Tibial nerve (tissue), 4 donors: Measurements from ENCODE around the gene SLC30A7. TPM values are rescaled to one million over a fixed set of nuclear protein-coding genes. Genes with fewer than 3 reads are reported as not detected.

Experiments
- DNase-seq, 2 donors: peaks; one replicate each; pipeline ENCODE4 v3.0.0-alpha.2; 2019; ENCODE audit warnings: low spot score in 2 of 2
- H3K27ac ChIP-seq, 4 donors: fragments of 200-600 bp; sonication (generic) in 3 of 4; one replicate each; pipeline ENCODE4 v1.5.1; 2017 to 2019; ENCODE audit warnings: mild to moderate bottlenecking in 1 of 4
- H3K27me3 ChIP-seq, 2 donors: fragments of 200-600 bp; sonication (generic) in 1 of 2; one replicate each; pipeline versions ENCODE4 v1.5.1 to v1.6.0; 2017 to 2019
- H3K36me3 ChIP-seq, 3 donors: fragments of 200-600 bp; sonication (generic); one replicate each; pipeline ENCODE4 v1.5.1; 2018 to 2019
- H3K4me1 ChIP-seq, 4 donors: fragments of 200-600 bp; sonication (generic) in 3 of 4; one replicate each; pipeline ENCODE4 v1.5.1; 2017 to 2019
- H3K4me3 ChIP-seq, 4 donors: fragments of 200-600 bp; sonication (generic) in 3 of 4; one replicate each; pipeline ENCODE4 v1.5.1; 2017 to 2019; ENCODE audit warnings: mild to moderate bottlenecking in 1 of 4, moderate library complexity in 1 of 4
- H3K9me3 ChIP-seq, 4 donors: fragments of 200-600 bp; sonication (generic) in 3 of 4; one replicate each; pipeline ENCODE4 v1.5.1; 2017 to 2019
- EP300 ChIP-seq, 2 donors: sonication (generic); formaldehyde crosslinking; IDR thresholded peaks; one replicate each; pipeline ENCODE4 v1.6.1; 2017; ENCODE audit warnings: antibody characterized with exemption in 2 of 2, mild to moderate bottlenecking in 1 of 2
- POLR2A ChIP-seq, 2 donors: fragments of 450-650 bp; IDR thresholded peaks; one replicate each; pipeline ENCODE4 v1.6.1; 2017; ENCODE audit warnings: antibody characterized with exemption in 2 of 2, mild to moderate bottlenecking in 2 of 2, moderate library complexity in 2 of 2
- WGBS, 2 donors: methylation state at CpG; one replicate each; pipeline ENCODE4 v1.1.5; 2018; 5-methylcytosine and 5-hydroxymethylcytosine counted together
- total RNA-seq, 4 donors: library from RNA; depleted of rRNA; stranded (reverse); fragments of >200 nt; gene quantifications; one replicate each; pipeline ENCODE4 v1.1.0, GENCODE V29; 2016
- TF ChIP-seq, protein P1 (sequence below), 5 experiments: fragments of 200-600 bp in 3 of 5; fragments of 450-650 bp in 2 of 5; sonication (generic) in 3 of 5; IDR thresholded peaks; one replicate each; pipeline ENCODE4 v1.5.1; 2016 to 2019; ENCODE audit warnings: antibody characterized with exemption in 5 of 5, mild to moderate bottlenecking in 3 of 5, moderate library complexity in 2 of 5

Gene SLC30A7
- total RNA-seq, 4 donors from 2014 or later: 14.4 to 28.8 (median 17.7) TPM

DNA sequence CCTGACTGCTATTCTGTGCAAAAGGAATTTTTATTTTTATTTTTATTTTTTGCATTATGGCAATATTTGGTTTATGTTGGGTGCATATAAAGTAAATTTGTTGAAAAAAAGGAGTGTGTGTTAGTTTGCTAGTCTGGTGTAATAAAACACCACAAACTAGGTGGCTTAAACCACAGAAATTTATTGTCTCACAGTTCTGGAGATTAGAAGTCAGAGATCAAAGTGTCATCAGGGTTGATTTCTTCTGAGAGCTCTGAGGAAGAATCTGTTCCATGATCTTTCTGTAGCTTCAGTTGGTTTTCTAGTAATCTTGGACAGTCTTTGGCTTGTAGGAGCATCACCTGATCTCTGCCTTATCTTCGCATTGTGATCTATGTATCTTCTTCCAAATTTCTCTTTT, 6.5 kb downstream of the SLC30A7 start:
- DNase-seq: no peak
- WGBS, 2 donors: 86 to 97% methylated on average over 1 of the region's 1 CpG
- no peaks in the 10 kb centered on the region for H3K9me3 ChIP-seq
- no peak for TF ChIP-seq EP300 (IDR thresholded peaks at IDR 0.05)
- TF ChIP-seq POLR2A (IDR thresholded peaks at IDR 0.05): no peak
- TF ChIP-seq, protein P1, sequence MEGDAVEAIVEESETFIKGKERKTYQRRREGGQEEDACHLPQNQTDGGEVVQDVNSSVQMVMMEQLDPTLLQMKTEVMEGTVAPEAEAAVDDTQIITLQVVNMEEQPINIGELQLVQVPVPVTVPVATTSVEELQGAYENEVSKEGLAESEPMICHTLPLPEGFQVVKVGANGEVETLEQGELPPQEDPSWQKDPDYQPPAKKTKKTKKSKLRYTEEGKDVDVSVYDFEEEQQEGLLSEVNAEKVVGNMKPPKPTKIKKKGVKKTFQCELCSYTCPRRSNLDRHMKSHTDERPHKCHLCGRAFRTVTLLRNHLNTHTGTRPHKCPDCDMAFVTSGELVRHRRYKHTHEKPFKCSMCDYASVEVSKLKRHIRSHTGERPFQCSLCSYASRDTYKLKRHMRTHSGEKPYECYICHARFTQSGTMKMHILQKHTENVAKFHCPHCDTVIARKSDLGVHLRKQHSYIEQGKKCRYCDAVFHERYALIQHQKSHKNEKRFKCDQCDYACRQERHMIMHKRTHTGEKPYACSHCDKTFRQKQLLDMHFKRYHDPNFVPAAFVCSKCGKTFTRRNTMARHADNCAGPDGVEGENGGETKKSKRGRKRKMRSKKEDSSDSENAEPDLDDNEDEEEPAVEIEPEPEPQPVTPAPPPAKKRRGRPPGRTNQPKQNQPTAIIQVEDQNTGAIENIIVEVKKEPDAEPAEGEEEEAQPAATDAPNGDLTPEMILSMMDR (IDR thresholded peaks at IDR 0.05): no peak
- no peaks in the 10 kb centered on the region for H3K27me3 ChIP-seq
- H3K4me1 ChIP-seq: peaks cover 0 to 14% (median 7%) of the 10 kb centered on the region in 4 donors
- H3K36me3 ChIP-seq: peaks cover 0 to 53% (median 0%) of the 10 kb centered on the region in 3 donors
- H3K4me3 ChIP-seq: no peak overlapping the region
- H3K27ac ChIP-seq: no peak overlapping the region

DNA sequence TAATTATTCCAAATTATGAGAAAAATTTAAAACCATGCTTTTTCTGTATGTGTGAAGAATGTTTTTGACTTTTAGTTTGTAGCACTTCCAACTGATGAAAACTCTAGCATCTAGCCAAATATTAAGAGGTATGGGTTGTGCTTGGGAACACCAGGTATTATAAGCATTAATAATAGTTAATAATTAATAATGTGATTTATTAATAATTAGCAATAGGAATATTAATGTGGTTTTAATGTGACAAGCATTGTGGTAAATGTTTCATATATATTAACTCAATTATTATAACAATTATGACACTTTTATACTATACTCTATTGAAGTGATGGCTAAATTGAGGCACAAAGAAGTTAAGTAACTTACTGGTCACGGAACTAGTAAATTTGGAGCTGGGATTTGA, 7.9 kb downstream of the SLC30A7 start:
- no peak for TF ChIP-seq EP300 (IDR thresholded peaks at IDR 0.05)
- TF ChIP-seq, protein P1 (IDR thresholded peaks at IDR 0.05): no peak
- no peak for TF ChIP-seq POLR2A (IDR thresholded peaks at IDR 0.05)
- WGBS, 2 donors: 97 to 98% methylated on average over 1 of the region's 1 CpG
- no peaks in the 10 kb centered on the region for H3K4me1 ChIP-seq
- H3K9me3 ChIP-seq: no peaks in the 10 kb centered on the region
- no peak overlapping the region for H3K27ac ChIP-seq
- H3K27me3 ChIP-seq: no peaks in the 10 kb centered on the region
- no peak for DNase-seq
- peaks cover 0 to 66% (median 0%) of the 10 kb centered on the region in 3 donors for H3K36me3 ChIP-seq
- no peak overlapping the region for H3K4me3 ChIP-seq

DNA sequence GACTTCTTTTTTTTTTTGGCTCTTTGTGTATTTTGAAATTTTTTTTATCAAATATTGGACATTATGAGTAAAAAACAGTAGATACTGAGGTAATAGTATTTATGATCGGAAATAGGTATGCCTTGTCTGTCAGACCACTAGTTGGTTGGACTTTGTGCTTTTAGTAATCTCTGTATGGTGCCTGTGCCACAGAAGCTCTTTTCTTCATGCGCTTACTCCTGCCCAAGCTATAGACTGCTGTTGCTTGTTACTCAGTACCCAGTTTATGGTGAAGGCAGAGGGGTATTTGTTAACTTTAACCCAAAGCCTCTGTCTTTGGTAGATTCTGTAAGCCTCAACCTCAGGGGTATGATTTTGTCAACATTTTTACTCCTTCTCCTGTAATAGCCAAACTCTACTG, 8.6 kb downstream of the SLC30A7 start:
- WGBS, 2 donors: 96 to 98% methylated on average over 2 of the region's 2 CpGs
- H3K27ac ChIP-seq: no peak overlapping the region
- no peaks in the 10 kb centered on the region for H3K4me1 ChIP-seq
- TF ChIP-seq POLR2A (IDR thresholded peaks at IDR 0.05): no peak
- TF ChIP-seq, protein P1 (IDR thresholded peaks at IDR 0.05): no peak
- no peak for TF ChIP-seq EP300 (IDR thresholded peaks at IDR 0.05)
- H3K9me3 ChIP-seq: no peaks in the 10 kb centered on the region
- peaks cover 0 to 73% (median 0%) of the 10 kb centered on the region in 3 donors for H3K36me3 ChIP-seq
- H3K27me3 ChIP-seq: no peaks in the 10 kb centered on the region
- DNase-seq: no peak
- H3K4me3 ChIP-seq: no peak overlapping the region

DNA sequence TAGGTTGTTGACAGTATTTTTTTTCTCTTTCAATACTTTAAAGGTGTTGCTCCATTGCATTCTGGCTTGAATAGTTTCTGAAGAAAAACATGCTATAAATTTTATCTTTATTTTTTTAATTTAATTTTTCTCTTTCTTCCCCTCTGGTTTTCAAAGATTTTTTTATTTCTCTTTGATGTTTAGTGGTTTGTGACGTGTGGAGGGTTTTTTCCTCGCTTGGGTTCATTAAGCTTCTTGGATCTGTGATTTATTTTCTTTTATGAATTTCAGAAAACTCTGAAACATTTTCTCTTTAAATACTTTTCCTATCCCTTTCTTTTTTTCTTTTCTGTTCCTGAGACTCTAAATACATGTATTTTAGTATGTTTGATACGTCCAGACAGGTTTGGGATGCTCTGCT, 9.3 kb downstream of the SLC30A7 start:
- Histone ChIP-seq H3K27me3 (no peaks in the 10 kb centered on the region), H3K4me3 (no peak overlapping the region), H3K27ac (no peak overlapping the region), H3K4me1 (no peaks in the 10 kb centered on the region), H3K9me3 (no peaks in the 10 kb centered on the region), H3K36me3 (peaks cover 0 to 79% (median 0%) of the 10 kb centered on the region in 3 donors)
- DNase-seq: no peak
- WGBS, 2 donors: 96 to 97% methylated on average over 3 of the region's 3 CpGs
- no peak for TF ChIP-seq EP300 (IDR thresholded peaks at IDR 0.05)
- TF ChIP-seq POLR2A (IDR thresholded peaks at IDR 0.05): no peak
- TF ChIP-seq, protein P1 (IDR thresholded peaks at IDR 0.05): no peak

DNA sequence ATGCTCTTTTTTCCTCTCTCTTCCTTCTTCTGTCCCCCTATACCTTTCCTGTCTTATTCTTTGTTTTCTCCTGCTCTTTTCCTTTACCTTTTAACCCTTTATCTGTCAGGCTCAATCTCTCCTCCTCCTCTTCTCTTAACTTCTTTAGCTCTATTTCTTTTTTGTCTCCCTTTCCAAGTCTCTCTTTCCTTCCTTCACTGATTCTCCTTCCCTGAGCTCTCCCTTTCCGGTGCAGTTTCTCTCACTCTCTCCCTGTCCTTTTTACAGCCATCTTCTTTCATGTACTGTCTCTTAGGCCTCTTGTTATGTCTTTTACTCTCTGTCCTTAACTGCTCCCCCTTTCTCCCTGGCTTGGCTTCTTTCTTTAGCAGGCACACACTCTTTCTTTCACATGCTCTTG, 12.0 kb downstream of the SLC30A7 start:
- Histone ChIP-seq H3K36me3 (peaks cover 0 to 87% (median 3%) of the 10 kb centered on the region in 3 donors), H3K9me3 (no peaks in the 10 kb centered on the region), H3K4me3 (no peak overlapping the region), H3K4me1 (no peaks in the 10 kb centered on the region), H3K27me3 (no peaks in the 10 kb centered on the region), H3K27ac (no peak overlapping the region)
- 88 to 92% methylated on average over 1 of the region's 1 CpG for WGBS, 2 donors
- TF ChIP-seq POLR2A (IDR thresholded peaks at IDR 0.05) (no peak), EP300 (IDR thresholded peaks at IDR 0.05) (no peak)
- TF ChIP-seq, protein P1 (IDR thresholded peaks at IDR 0.05): no peak
- no peak for DNase-seq
